Raji (cell line): Measurements from ENCODE around the gene PLB1.

ENCODE experiments used
- POLR2A ChIP-seq: IDR thresholded peaks from 2 replicates; pipeline ENCODE4 v1.6.1; 2011; ENCODE audit warnings: low read depth, low read length, control low read depth; ENCODE audit not compliant: insufficient read depth

The PLB1 gene

GRCh38 chr2:28676152-28676835, 180.4 kb downstream of the PLB1 start:
- no peak for TF ChIP-seq POLR2A

GRCh38 chr2:28678175-28678855, 182.5 kb downstream of the PLB1 start:
- TF ChIP-seq POLR2A, result no peak

GRCh38 chr2:28678944-28679343, 183.1 kb downstream of the PLB1 start:
- no peak for TF ChIP-seq POLR2A

- TF ChIP-seq POLR2A, result no peak
Measured at GRCh38 chr2:28680657-28681056, 184.8 kb downstream of the PLB1 start.

GRCh38 chr2:28681158-28681571, 185.3 kb downstream of the PLB1 start:
- no peak for TF ChIP-seq POLR2A

GRCh38 chr2:28681606-28682005, 185.7 kb downstream of the PLB1 start:
- TF ChIP-seq POLR2A, result no peak

GRCh38 chr2:28683100-28683706, 187.3 kb downstream of the PLB1 start:
- no peak for TF ChIP-seq POLR2A

GRCh38 chr2:28684142-28684858, 188.4 kb downstream of the PLB1 start:
- no peak for TF ChIP-seq POLR2A

- no peak for TF ChIP-seq POLR2A
Measured at GRCh38 chr2:28687171-28687570, 191.3 kb downstream of the PLB1 start.

GRCh38 chr2:28687640-28688385, 192.0 kb downstream of the PLB1 start:
- TF ChIP-seq POLR2A, result no peak

GRCh38 chr2:28688818-28689217, 193.0 kb downstream of the PLB1 start:
- no peak for TF ChIP-seq POLR2A

GRCh38 chr2:28689771-28690170, 193.9 kb downstream of the PLB1 start:
- TF ChIP-seq POLR2A, result no peak

- no peak for TF ChIP-seq POLR2A
Measured at GRCh38 chr2:28692411-28692810, 196.6 kb downstream of the PLB1 start.

- TF ChIP-seq POLR2A, result no peak
Measured at GRCh38 chr2:28693223-28693622, 197.4 kb downstream of the PLB1 start.
